Stomach smooth muscle (tissue), 2 donors: ENCODE data around the gene DCAKD.

Experiments used
- H3K27ac ChIP-seq: one replicate; pipeline ENCODE4 v1.7.0; 2013; ENCODE audit warnings: mild to moderate bottlenecking, low read length, inconsistent platforms
- H3K27me3 ChIP-seq, 2 donors: one replicate each; pipeline ENCODE4 v1.7.0; 2013; ENCODE audit warnings: low read length in 2 of 2; ENCODE audit not compliant: insufficient read depth in 2 of 2, control insufficient read depth in 1 of 2
- H3K36me3 ChIP-seq, 2 donors: one replicate each; pipeline ENCODE4 v1.7.0; 2013; ENCODE audit warnings: low read length in 2 of 2; ENCODE audit not compliant: control insufficient read depth in 2 of 2, insufficient read depth in 2 of 2
- H3K4me1 ChIP-seq: one replicate; pipeline ENCODE4 v1.7.0; 2013; ENCODE audit warnings: low read length; ENCODE audit not compliant: control insufficient read depth, insufficient read depth
- H3K4me3 ChIP-seq, 2 donors: one replicate each; pipeline ENCODE4 v1.7.0; 2013; ENCODE audit warnings: low read length in 2 of 2
- H3K9ac ChIP-seq, 2 donors: one replicate each; pipeline ENCODE4 v1.7.0; 2013; ENCODE audit warnings: low read length in 2 of 2, mild to moderate bottlenecking in 1 of 2
- H3K9me3 ChIP-seq, 2 donors: one replicate each; pipeline ENCODE4 v1.7.0; 2013; ENCODE audit warnings: low read length in 2 of 2; ENCODE audit not compliant: control insufficient read depth in 2 of 2
- donor health status: healthy.
- donor health status: Pancreatic carcinoma.

Gene DCAKD

DNA sequence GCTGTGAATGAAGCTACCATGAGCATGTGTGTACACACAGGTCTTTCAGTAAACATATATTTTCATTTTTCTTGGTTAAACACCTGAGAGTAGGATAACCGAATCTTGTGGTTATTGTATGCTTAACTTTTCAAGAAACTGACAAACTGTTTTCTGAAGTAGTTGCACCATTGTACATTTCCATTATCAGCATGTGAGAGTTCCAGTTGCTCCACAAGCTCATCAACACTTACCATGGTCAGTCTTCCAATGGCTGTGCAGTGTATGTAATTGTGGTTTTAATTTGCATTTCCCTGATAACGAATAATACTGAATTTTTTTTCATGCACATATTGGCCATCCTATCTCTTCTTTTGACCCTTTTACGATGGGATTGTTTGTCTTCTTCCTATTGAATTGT is 52.0 kb downstream of the DCAKD start:
- Histone ChIP-seq H3K4me3 (no peak overlapping the region), H3K9me3 (no peaks in the 10 kb centered on the region), H3K9ac (no peak overlapping the region), H3K27me3 (peaks cover 0 to 3% of the 10 kb centered on the region in 2 donors), H3K36me3 (no peaks in the 10 kb centered on the region), H3K27ac (no peak overlapping the region), H3K4me1 (peaks cover 5% of the 10 kb centered on the region)

DNA sequence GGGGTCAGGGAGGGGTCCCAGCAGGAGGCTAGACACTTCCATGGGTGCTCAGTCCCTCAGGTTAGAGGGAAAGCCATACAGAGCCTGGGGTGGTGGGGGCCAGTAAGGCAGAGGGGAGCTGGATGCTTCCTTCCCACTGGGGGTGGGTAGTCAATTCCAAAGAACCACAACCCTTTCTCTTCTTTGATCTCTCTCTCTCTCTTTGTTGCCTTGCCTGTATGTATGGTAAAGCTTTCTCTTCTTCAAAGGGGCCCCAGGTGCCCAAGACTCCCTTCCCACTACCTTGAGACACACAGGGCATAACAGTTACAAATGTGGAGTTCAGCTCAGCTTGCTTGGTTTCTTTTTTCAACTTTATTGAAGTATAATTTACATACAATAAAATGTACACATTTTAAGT is 52.8 kb downstream of the DCAKD start:
- H3K9ac ChIP-seq, result no peak overlapping the region
- H3K27ac ChIP-seq, result no peak overlapping the region
- no peaks in the 10 kb centered on the region for H3K36me3 ChIP-seq
- H3K4me1 ChIP-seq, result peaks cover 5% of the 10 kb centered on the region
- H3K27me3 ChIP-seq, result peaks cover 0 to 3% of the 10 kb centered on the region in 2 donors
- H3K9me3 ChIP-seq, result no peaks in the 10 kb centered on the region
- no peak overlapping the region for H3K4me3 ChIP-seq

GRCh38 chr17:44997733-44998520 is 53.5 kb downstream of the DCAKD start:
- no peak overlapping the region for H3K27ac ChIP-seq

GRCh38 chr17:44996304-44996703 is 55.1 kb downstream of the DCAKD start:
- H3K27ac ChIP-seq, result no peak overlapping the region
- H3K9ac ChIP-seq, result no peak overlapping the region
- H3K4me3 ChIP-seq, result no peak overlapping the region
- peaks cover 5% of the 10 kb centered on the region for H3K4me1 ChIP-seq
- no peaks in the 10 kb centered on the region for H3K36me3 ChIP-seq
- peaks cover 0 to 3% of the 10 kb centered on the region in 2 donors for H3K27me3 ChIP-seq
- H3K9me3 ChIP-seq, result no peaks in the 10 kb centered on the region

More at GRCh38 chr17:44997733-44998520, 53.5 kb downstream of the DCAKD start:
- peaks cover 5% of the 10 kb centered on the region for H3K4me1 ChIP-seq
- no peak overlapping the region for H3K9ac ChIP-seq
- H3K36me3 ChIP-seq, result no peaks in the 10 kb centered on the region
- H3K9me3 ChIP-seq, result no peaks in the 10 kb centered on the region
- H3K4me3 ChIP-seq, result no peak overlapping the region
- H3K27me3 ChIP-seq, result peaks cover 0 to 3% of the 10 kb centered on the region in 2 donors

DNA sequence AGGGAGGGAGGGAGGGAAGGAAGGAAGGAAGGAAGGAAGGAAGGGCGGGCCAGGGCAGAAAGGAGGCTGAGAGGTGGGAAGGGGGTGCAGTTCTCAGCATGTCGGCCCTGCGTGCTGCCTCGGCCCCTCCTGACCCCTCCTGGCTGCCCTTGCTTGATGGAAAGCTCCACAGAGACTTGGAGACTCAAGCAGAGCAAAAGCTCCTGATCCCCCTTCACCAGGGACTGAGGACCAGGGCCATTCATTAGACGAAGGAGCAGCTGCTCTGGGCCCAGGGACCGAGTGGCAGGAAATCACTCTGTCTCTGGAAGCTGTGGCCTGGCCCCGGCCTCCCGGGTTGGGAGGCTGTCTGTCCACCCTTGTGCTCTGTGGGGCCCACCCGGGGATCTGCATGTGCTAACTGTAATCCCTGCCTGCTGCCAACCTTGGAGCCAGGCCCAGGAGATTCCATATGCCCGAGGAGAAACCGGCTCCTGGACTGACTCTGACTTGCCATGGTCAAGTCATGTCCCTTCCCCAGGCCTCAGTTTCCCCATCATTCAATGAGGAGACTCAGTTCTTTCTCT is 55.9 kb downstream of the DCAKD start:
- no peaks in the 10 kb centered on the region for H3K9me3 ChIP-seq
- H3K9ac ChIP-seq, result no peak overlapping the region
- H3K4me1 ChIP-seq, result peaks cover 5% of the 10 kb centered on the region
- no peaks in the 10 kb centered on the region for H3K36me3 ChIP-seq
- no peak overlapping the region for H3K27ac ChIP-seq
- H3K4me3 ChIP-seq, result no peak overlapping the region
- peaks cover 0 to 3% of the 10 kb centered on the region in 2 donors for H3K27me3 ChIP-seq

DNA sequence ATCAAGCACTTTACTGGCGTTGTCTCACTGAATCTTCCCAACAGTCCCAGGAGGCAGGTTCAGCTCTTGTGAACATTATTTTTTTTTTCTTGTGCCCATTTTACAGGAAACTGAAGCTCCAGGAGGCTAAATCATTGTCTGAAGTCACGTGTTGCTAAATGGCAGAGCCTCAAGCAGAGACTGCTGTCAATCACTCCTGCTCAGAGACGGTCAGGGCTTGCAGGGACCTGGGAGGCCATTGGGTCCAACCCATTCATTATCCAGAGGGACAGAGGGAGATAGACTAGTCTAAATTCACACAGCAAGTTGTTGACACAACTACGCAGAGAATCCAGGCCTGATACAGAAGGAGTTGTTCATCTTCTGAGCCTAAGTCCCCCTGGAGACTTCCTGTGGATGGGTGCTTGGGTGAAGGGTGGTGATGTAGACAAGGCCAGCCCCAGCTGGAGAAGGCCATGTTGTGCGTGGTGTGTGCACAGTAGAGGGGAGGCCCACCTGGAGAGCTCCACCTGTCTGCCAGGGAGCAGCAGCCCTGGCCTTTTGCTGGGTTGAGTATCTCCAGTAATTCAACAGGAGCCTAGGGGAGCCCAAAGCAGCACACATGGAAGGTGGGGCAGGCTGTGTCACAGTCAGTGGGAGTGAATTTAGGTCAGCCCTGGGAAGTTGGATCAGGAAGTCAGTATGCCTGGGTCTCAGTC is 59.0 kb downstream of the DCAKD start:
- H3K27ac ChIP-seq, result no peak overlapping the region
- no peaks in the 10 kb centered on the region for H3K36me3 ChIP-seq
- no peaks in the 10 kb centered on the region for H3K9me3 ChIP-seq
- no peak overlapping the region for H3K9ac ChIP-seq
- H3K27me3 ChIP-seq, result no peaks in the 10 kb centered on the region
- H3K4me1 ChIP-seq, result peaks cover 8% of the 10 kb centered on the region
- no peak overlapping the region for H3K4me3 ChIP-seq

DNA sequence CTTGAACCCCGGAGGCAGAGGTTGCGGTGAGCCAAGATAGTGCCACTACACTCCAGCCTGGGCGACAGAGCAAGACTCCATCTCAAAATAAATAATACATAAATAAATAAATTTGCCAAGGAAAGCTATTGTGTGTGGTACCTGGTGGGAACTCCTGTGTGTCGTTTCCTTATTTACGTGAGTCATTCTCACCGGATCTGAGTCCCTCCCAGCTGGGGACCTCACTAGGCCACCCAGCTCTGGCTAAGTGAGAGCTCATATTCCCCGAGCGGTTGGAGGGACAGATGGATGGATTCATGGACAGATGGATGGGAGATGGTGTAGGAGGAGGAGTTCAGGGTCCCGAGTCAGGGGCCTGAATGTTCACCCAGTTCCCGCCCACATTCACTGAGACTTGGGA is 60.4 kb downstream of the DCAKD start:
- Histone ChIP-seq H3K9ac (no peak overlapping the region), H3K36me3 (no peaks in the 10 kb centered on the region), H3K27ac (no peak overlapping the region), H3K4me3 (no peak overlapping the region), H3K4me1 (peaks cover 9% of the 10 kb centered on the region), H3K27me3 (no peaks in the 10 kb centered on the region), H3K9me3 (no peaks in the 10 kb centered on the region)

- Histone ChIP-seq H3K27me3 (no peaks in the 10 kb centered on the region), H3K27ac (no peak overlapping the region), H3K36me3 (no peaks in the 10 kb centered on the region), H3K9ac (no peak overlapping the region), H3K9me3 (no peaks in the 10 kb centered on the region), H3K4me3 (no peak overlapping the region), H3K4me1 (peaks cover 7% of the 10 kb centered on the region)
Measured at GRCh38 chr17:44989552-44990138, 61.8 kb downstream of the DCAKD start.

- Histone ChIP-seq H3K9ac (no peak overlapping the region), H3K27me3 (no peaks in the 10 kb centered on the region), H3K9me3 (no peaks in the 10 kb centered on the region), H3K4me1 (peaks cover 7% of the 10 kb centered on the region), H3K36me3 (no peaks in the 10 kb centered on the region), H3K4me3 (no peak overlapping the region), H3K27ac (no peak overlapping the region)
Measured at GRCh38 chr17:44988044-44988942, 63.1 kb downstream of the DCAKD start.

- Histone ChIP-seq H3K27me3 (no peaks in the 10 kb centered on the region), H3K4me1 (peaks cover 44% of the 10 kb centered on the region), H3K9me3 (no peaks in the 10 kb centered on the region), H3K9ac (no peak overlapping the region), H3K4me3 (no peak overlapping the region), H3K36me3 (no peaks in the 10 kb centered on the region), H3K27ac (no peak overlapping the region)
Measured at GRCh38 chr17:44983563-44983962, 67.9 kb downstream of the DCAKD start.
